Inflammatory macrophage (primary cell): Measurements from ENCODE around the gene MAP7D3.

ENCODE experiments used
- DNase-seq, 2 donors: peaks; one replicate each; pipeline ENCODE4 v3.0.0-alpha.2; 2020 to 2022

The MAP7D3 gene

DNA sequence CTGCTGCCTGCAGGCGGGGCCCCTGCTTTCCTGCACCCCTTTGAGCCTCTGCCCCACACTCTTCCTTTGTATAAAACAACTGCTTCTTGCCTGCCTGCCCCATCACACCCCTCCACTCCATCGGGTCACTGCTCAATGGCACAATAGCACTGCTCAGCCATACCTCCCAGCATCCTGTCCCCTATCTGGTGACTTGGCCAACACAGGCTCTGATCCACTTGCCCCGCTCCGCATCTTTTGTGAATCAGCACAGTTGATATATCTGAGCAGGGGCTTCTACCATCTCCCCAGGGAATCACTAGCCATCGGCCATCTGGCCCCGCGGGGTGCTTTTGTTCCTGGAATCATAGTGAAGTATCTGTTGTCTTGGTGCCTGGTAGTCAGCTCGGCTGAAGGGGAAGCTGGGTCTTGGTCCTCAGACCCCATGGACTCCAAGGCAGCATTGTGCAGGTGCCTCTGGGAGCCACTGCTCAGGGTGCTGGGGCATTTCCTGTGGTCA is 45.3 kb downstream of the MAP7D3 start:
- DNase-seq = no peak

DNA sequence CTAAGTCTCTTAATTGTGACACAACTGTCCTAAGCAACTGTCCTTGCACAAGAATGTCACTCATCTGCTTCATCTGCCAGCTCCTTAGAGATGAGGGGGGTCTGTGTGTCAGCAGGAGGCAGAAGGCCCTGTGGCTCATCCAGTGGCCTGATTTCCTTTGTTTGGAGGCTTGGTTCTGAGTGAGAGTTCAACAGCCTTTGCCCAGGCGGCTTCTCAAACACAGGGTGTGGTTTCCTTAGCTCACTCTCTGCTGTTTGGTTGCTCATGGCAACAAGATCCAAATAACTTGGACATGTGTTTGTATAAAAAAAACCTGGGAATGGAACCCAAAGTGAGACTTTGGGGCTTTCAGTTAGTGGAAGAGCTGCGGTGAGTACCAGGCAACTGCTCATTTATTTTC is 46.6 kb downstream of the MAP7D3 start:
- DNase-seq = peak; percentile 42 to 45

DNA sequence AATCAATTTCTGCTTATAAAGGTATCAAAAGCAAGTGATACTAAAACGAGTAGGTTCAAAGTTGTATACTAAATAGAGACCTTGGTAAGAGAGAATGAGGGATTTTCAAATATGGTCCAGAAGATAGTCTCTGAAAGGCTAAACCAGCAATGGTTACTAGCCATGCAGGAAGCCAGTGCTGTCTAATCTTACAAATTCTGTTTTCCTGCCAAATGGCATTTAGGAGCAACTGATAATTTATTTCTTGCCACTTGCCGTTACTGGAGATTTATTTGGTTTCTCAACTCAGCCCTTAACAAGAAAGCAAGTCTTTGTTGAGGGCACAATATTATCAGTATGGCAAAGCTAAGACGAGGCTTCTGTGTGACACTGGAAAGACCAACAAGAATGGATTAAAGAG is 47.2 kb downstream of the MAP7D3 start:
- no peak for DNase-seq

DNA sequence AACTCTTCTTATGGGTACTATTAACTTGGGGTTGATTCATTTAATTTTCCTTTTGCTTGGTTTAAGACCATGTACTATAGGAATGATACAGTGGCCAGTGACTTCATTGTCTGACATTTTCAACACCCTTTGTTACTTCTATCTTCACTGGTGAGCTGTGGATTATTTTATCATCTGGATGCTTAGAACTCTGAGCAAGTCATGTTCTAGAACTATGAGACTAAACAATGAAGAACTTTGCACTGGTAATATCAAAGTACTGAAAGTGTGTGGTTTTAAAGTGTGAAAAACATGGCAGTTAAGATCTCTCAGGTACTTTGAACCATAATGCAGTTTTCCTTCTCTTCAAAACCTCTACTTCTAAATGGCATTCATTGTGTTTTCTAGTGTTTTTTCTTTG is 47.8 kb downstream of the MAP7D3 start:
- DNase-seq = no peak

DNA sequence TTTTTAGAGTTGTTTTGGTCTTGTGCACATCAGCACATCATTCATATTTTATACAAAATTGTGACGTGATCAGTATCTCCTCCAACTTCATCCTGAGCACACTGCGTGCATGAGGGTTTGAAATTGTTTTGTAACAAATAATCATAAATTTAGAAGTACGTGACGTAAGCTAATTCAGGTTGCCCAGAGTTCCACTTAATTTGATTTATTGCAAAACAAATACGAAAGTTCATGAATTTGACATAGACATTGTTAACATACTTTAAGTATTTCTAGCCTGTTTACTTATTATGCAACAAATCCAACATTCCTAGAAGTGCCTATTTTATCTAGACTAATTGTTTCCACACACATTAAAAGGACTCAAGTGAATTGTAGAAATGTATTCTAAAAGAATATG is 48.3 kb downstream of the MAP7D3 start:
- DNase-seq = no peak

DNA sequence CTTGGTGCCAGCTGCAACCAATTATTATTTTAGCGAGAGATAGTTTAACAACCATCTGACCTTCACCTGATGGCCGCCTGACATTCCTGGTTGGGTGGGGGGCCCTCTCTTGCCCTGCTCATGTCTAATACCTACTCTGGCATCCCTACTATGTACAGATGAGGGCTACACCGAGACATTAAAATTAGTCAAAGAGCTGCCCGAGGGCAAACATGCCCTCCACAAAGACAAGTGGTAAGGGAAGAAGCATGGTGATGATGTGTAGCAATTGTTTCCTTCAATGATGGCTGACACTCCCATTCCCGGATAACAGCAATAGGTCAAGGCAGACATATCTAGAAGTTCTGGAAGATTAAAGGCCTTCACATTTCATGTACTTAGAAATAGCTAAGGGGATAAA is 49.6 kb downstream of the MAP7D3 start:
- DNase-seq = no peak

DNA sequence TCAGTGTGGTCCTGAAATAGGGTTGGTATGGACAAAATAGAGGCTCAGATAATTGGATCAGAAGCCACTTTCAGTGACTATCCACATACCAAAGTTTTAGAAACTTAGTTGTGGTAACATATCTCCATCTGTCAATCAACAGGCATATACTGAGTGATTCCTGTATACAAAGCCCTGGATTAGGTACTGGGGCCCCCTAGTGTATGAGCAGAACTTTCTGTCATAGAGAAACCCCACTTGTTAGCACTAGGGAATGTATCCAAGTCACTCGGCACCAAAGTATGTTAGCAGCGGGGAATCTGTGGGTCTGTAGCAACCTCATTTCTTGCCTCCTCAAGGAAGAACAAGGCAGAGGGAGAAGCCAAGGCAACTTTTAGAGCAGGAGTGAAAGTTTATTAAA is 50.7 kb downstream of the MAP7D3 start:
- DNase-seq = peak in 1 of 2 donors; percentile 15

DNA sequence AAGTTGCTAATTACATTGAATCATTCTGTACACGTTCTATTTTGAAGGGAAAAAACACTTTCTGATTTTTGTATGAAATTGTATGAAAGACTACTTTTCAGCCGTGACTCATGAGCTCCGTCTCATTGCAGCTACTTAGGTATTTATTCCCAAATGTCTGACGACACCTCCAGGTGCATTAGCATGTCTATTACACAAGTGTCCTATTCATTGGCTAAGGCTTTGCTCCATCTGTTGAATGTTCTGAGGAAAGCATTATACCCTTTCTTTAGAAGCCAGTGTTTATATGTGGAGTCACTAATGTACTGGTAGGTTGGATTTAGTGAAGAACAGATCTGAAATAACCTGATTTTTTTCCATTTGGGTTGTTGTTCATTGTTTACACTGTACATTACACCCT is 51.8 kb downstream of the MAP7D3 start:
- no peak for DNase-seq

DNA sequence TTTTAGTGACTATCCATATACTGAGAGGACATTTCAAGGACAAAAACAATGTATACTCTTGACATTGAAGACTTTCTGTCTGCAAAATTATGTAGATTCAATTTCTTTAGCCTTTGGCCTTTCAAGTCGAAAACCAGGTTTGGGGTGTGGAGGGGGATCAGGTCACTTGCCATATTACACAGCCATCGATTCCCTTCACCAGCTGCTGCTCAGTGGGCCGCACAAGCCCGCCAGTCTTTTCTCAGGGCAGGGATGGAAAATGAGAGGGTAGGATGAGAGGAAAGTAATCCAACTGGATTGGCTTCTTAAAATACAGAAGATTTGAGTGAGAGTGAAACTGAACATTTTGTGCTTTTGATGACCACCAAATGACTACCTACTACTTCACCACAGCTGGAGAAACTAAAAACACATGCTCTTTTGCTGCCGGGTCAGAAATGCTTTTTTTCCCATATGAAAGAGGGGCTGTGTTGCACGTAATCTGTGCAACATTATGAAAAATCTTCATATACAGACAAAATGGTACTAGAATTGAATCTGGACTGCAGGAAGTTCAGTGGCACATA is 52.4 kb downstream of the MAP7D3 start:
- no peak for DNase-seq

DNA sequence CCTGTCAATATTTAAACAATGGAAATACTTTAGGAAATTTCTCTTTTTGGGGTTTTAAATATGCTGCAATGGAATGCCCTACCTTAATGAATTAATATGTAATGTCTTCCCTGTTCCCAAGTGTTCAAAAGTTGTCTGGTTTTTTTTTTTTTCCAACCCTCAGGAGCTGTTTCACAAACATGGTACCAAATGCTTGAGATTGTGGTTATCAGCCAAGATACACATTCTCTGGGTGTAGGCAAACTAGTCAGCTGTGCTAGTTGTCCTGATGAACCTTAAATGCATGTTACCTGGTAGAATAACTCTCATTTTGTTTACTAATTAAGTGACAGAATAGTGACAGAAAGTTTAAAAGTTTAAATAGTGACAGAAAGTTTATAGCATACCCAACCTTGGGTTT is 53.2 kb downstream of the MAP7D3 start:
- no peak for DNase-seq

DNA sequence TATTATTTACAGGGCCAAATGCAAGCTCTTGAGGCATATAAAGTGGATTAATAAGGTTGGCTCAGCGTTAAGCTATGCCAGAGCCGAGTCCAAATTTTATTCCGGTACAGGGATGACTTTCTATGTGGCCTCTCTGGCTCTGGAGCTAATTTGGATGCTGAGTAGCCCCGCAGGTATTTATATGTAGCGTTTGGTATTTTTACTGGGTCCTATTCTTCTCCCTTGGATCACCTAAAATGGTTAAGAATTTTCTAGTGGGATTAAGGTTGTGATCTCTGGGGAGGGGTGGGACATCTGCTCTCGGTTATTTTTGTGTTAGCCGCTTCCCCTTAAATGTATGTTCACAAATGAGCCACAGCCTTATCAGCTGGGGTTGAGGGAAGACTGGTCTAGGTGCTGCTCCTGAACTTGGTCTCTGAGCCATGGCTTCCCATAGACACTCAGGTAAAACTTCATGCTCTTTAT is 54.5 kb downstream of the MAP7D3 start:
- no peak for DNase-seq

DNA sequence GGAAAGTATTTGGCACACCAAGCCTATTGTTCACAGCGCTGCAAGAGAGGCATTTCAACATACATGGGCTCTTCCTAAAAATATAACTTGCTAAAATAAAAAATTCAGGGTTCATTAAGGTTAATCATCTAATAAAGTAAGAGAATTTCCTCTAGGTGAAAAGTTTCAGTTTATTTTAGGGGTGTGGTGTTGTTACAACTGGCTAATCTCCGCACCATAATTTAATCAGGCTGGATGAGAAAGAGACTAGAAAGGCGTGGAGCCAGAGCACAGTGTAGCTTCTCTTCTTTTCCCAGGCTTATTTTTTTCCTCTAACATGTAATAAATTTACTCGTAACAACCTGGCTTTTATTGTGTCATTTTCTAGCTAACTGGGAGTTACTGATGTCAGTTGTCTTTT is 56.0 kb downstream of the MAP7D3 start:
- no peak for DNase-seq

DNA sequence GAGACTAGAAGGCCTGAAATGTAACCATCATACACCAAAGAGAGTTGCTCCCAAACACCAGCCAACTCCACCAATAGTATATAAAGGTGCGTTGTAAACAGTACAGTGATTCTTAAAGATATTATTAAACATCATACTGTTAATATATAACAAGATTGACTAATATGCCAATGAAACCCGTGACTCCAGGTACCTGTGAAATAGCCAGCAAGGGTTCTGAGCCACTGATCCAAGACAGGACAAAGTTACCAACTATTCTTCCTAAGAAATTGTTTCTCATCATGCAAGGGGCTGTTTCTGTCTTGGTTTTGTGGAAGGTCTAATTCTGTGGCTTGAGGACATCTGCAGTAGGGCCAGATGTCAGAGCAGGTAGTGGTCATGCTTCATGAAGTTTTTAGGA is 56.7 kb downstream of the MAP7D3 start:
- DNase-seq = no peak

DNA sequence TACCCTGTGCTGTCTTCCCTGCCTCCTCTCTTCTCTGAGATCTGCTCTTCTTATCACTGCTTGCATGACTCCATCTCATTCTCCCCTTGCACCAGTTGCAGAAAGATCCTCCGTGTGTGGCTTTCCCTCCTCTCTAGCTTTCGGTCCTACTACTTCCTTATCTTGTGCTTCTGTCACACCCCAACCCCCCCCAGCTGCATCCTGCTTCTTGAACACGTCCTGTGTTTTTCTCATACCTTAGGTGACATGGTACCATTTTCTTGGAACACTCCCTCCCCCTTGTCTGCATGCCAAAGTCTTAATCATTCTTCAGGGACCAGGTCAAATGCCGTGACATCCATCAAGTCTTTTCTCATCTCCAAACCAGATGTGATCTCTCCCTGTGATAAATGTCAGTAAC is 57.4 kb downstream of the MAP7D3 start:
- DNase-seq = no peak

DNA sequence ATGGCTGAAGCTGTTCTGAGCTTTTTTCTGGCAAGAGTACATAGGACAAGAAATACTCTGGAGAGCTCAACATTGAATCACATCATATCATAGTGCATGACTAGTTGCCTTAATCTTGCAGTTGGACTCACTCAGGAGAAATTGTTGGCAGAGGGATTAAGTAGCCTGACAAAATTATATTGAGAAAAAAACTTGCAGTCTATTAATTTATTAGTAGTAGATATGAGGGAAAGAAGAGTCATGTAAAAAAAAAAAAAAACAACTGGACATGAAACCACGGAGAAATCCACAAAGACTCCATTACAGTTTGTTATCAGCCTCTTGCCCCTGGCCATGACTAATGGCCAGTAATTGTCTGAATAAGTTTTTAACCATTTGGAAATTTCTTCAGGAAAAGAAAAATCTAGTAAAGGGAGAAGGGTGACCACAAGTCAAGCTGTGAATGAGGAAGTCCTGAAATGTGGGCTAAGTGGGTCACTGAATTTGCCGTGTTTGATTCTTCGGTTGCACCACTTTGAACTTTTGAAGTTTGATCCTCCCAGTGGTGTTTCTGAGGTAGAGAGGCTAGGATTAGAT is 58.3 kb downstream of the MAP7D3 start:
- peak; percentile 22 to 31 for DNase-seq

DNA sequence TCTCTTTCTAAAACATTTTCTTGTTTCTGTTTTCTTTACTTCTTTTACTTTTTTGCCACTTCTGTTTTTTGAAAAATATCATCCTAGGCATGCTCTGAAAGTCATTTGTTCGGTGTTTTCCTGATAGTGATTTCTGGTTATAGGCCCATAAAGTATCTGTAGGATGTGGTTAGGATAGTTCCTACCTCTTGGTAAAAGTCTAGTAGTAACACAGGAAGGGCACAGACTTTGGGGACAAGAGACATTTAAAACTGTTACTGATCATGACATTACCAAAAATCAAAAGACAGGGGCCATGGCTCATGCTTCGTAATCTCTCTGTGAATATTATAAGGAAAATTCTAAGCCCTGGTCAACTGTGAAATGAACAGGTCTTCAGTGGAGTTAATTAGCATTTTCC is 59.1 kb downstream of the MAP7D3 start:
- no peak for DNase-seq

DNA sequence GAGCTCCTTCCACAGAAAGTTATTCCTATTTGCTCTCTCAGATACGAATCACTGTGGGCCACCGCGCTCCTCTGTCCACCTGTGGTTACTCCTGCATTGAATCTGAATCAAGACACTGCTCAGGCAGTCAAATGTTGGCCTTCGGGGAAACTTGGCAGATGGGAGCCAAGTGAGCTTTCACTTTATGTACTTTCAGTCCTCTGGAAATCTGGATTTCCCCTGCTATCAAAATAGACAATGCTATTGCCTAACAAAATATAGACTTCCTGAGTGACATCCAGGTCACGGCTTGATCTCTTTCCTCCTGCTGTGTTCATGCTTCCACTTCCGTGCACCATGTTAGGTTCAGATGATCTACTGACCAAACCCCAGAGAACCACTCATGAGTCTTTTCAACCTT is 60.0 kb downstream of the MAP7D3 start:
- DNase-seq = peak in 1 of 2 donors; percentile 27

DNA sequence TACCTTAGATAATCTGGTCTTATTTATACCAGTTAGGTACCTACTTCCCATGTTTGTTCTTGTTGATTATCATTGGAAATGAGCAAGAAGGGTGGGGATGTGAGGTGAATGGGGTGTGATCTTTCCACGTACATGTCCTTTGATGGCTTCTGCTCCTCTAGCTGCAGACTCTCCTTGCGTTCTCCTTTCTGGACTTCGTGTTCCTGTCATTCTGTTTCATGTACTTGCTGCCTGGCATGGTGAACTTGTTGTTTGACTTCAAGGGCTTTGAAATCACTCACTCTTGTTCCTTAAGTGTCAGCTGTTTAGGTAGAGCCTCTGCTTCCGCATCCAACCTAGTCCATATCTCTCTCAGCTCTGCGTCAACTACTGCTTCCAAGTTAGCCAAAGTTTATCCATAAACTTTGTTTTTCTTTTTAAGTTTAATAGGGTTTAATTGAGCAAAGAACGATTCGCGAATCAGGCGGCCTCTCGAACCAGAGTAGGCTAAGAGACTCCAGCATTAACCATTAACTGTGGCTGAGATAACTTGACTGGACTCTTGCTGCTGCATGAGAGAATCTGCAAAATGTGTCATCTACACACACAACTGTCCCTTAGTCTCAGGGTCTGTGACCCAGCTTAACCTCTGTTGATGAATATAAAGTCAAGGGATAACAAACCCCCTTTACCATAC is 61.0 kb downstream of the MAP7D3 start:
- DNase-seq = no peak

DNA sequence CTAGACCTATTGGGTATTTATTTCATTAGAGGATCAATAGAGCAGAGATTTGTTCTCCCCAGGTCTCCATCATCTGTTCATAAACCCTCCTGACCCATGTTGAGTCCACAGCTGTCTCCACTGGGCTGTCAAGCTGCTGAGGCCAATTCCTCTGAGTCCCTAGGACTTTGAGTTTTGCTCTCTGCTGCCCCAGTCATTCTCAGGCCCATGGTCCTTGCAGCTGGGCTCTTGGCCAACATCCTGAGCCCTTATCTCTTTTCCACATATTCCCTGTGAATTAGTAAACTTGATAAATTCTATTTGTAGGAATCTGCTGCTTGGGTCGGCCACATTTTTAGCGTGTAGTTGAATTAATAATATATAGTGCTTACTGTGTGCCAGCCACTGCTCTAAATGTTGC is 62.0 kb downstream of the MAP7D3 start:
- DNase-seq = no peak

DNA sequence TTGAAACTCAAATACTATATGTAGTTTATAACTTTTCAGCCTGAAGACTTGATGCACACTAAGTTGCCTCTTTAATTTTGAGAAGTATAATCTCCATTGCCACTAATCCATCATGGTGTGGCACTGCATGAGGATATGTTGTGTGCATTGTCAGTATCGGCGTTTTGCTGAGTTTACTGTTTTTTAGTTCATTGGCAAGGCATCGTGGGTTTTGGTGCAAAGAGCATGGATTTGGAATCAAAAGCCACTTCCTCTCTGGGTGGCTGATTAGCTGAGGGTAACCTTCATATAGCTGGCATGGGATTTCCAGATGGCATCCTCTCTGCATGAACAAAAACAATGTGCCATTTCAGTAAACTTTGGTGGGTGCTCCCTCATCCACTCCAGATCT is 65.2 kb downstream of the MAP7D3 start:
- no peak for DNase-seq

DNA sequence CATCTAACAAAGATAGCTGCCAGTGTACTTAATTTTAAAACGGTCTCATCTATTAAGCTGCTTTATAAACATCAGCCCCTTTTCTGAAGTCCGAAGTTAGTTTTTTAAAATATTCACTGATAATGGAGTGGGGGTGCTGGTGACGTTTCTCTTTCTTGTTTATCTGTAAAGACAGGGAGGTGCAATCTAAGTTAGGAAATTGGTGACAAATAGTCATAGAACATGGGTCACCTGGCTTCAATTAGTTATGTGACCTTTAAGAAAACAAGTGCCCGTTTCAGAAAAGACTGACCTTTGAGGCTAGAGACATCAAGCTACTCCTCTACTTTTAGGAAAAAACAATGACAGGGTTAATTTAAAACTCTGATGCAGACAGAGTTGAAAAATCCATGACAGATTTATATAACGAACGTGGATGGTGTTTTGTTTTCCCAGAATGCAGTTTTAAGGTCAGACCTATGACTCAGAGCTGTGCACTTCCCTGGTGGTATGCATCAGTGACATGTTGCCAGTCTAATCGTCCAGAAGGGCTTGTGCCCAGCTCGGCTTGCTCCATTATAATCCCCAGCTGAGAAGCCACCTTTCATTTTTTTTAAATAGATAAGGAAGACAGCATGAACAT is 65.7 kb downstream of the MAP7D3 start:
- no peak for DNase-seq

DNA sequence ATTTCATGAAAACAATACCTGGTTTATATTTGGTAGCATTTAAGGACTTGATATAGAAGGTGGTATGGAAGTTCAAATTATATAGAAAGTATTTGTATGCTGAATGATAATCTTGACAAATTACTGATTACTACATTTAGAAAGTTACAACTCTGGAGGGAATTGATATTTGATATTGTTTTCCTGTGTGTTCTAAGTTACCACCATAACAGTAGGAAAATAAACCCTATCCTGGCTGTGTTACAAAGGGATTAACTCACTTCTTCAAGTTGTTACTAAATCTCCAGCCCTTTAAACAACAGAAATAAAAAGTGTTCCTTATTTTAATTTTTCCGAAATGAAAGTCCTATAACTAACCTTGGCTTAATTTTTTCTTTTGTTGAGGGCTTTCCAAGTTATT is 67.3 kb downstream of the MAP7D3 start:
- DNase-seq = no peak

DNA sequence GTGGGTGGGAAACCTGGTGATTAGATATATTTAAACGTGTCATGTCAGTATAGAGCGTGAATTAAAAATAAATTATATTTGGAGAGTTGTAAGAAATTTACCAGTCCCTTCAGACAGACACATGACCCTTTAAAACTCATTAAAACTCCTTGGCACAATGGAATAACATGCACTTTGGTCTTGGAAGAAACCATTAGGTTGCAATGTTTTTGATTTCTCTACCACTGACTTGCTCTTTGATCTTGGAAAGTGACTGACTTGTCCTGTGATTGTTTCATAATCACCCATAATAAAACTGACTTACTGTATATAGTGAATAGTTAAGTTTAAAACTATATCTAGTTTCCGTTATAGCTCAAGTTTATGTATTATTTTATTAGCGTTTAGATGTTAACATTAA is 68.0 kb downstream of the MAP7D3 start:
- DNase-seq = no peak

DNA sequence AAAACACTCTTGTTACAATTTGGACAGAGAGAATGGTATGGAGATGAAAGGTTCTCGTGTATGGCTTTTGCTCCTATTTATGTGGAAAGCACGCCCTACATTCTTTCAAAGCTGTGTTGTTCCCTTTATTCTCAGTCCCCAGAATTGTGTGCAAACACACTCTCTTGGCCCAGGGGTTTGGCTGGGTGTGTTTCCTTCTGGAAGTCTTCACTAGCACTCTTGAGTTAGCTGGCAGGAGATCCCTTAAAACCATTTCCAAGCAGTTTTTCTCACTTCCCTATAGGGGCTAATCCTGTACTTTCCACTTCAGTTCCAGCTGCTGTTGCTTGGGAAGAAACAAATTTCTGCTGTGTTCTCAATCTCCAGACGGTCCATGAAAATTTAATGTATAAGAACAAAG is 68.8 kb downstream of the MAP7D3 start:
- DNase-seq = no peak
